ENCODE results near the gene TIGD3. TPM values are rescaled to one million over a fixed set of nuclear protein-coding genes. Genes with fewer than 3 reads are reported as not detected.

Gene TIGD3
- total and polyA plus RNA-seq, 2 of the 13 experiments (the other 11 are each of a cell fraction or from before 2014, with no cell fraction given), result 0.49 to 4.9 TPM

DNA sequence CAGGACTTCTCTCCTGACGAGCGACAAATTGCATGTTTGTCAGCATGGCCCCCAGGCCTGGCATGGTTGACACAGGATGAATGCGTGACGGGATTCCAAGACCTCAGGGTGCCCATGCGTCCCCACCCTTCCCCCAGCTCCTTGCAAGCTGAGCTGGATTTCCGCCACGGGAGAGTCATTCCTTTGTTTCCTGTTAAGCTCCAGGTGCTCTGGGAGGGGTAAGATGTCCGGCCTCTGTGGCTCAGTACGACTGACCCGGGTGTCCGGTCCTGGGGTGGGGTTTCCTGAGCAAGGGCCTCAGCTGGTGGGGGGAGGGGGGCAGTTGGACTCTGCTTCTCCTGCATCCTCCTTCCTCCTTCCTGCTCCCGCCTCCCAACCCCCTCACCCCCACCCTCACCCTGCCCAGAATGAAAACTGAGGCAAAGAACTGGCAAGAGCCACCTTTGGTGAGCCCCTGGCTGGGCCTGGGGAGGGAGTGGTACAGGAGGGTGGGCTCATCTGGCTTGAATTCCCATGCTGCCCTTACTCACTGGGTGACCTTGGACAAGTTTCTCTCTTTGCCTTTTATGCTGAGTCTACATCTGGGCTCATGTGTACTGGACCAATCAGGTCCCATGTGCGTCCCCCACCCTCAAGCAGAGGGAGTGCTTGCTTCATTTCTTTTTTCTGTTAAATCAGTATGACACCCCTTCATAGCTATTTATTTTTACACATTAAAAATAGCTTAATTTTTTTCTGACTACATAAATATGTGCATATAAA lies 37.3 kb upstream of the TIGD3 start (continued):
- TF ChIP-seq, protein P1, sequence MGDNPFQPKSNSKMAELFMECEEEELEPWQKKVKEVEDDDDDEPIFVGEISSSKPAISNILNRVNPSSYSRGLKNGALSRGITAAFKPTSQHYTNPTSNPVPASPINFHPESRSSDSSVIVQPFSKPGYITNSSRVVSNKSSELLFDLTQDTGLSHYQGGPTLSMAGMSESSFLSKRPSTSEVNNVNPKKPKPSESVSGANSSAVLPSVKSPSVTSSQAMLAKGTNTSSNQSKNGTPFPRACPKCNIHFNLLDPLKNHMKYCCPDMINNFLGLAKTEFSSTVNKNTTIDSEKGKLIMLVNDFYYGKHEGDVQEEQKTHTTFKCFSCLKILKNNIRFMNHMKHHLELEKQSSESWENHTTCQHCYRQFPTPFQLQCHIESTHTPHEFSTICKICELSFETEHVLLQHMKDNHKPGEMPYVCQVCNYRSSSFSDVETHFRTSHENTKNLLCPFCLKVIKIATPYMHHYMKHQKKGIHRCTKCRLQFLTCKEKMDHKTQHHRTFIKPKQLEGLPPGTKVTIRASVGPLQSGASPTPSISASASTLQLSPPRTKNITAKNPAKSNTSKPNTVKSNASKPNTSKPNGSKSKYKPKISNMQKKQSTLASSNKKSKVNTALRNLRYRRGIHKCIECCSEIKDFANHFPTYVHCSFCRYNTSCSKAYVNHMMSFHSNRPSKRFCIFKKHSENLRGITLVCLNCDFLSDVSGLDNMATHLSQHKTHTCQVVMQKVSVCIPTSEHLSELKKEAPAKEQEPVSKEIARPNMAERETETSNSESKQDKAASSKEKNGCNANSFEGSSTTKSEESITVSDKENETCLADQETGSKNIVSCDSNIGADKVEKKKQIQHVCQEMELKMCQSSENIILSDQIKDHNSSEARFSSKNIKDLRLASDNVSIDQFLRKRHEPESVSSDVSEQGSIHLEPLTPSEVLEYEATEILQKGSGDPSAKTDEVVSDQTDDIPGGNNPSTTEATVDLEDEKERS (CRISPR knock-in tag; IDR thresholded peaks at IDR 0.05), result no peak
- no peak for TF ChIP-seq SNRNP70 (IDR thresholded peaks at IDR 0.05; ENCODE audit: low read depth, low read length)
- no peak for TF ChIP-seq KDM5B (CRISPR knock-in tag; IDR thresholded peaks at IDR 0.05; ENCODE audit: borderline replicate concordance)
- no peak for TF ChIP-seq DNMT1 (CRISPR knock-in tag; IDR thresholded peaks at IDR 0.05)
- TF ChIP-seq ZNF644 (CRISPR knock-in tag; IDR thresholded peaks at IDR 0.05; ENCODE audit: low read depth), result no peak
- TF ChIP-seq ZNF780A (CRISPR knock-in tag; IDR thresholded peaks at IDR 0.05), result no peak
- no peak for TF ChIP-seq ZNF558 (CRISPR knock-in tag; IDR thresholded peaks at IDR 0.05; ENCODE audit: borderline replicate concordance)

DNA sequence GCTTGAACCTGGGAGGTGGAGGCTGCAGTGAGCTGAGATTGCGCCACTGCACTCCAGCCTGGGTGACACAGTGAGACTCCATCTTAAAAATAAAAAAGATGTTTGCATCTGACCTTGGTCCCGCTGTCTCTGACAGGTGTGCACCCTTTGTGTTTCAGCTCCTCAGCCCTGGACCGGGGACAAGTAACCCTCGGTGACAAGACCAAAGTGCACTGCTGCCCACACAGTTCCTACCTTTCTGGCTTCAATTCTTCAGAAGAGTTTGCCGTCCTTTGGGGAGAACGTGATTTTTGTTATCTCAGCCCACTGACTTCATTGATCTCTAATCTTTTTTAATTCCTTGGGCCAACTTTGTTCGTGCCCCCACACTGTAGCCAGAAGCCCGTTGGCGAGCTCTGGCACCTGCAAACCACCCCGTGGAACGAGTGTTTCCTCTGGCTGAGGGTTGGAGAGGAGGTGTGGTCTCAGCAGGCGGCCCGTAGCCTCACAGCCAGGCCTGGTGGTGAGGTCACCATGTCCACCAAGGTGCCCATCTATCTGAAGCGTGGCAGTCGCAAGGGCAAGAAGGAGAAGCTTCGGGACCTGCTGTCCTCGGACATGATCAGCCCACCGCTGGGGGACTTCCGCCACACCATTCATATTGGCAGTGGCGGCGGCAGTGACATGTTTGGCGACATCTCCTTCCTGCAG lies 34.0 kb upstream of the TIGD3 start:
- Histone ChIP-seq H3K27me3 (ENCODE audit: control insufficient read depth in 1 of 2, insufficient read depth in 2 of 2, low read length in 2 of 2) (no peaks in the 10 kb centered on the region), H4K20me1 (ENCODE audit: insufficient read depth, low read length) (peaks cover 20% of the 10 kb centered on the region; the same call in 1 of the 2 replicates), H3K4me1 (ENCODE audit: insufficient read depth, low read length) (peaks cover 26% of the 10 kb centered on the region), H2AFZ (ENCODE audit: low read length) (no peak overlapping the region), H3K79me2 (ENCODE audit: insufficient read depth, low read length) (peaks cover 29% of the 10 kb centered on the region), H3K9me3 (ENCODE audit: low read length) (no peaks in the 10 kb centered on the region), H3K9ac (ENCODE audit: insufficient read depth, low read depth, low read length) (no peak overlapping the region), H3K4me3 (replicated peaks in 1 of 3; ENCODE audit: insufficient read depth in 1 of 3, low read depth in 2 of 3, low read length in 3 of 3) (no peak overlapping the region), H3K36me3 (replicated peaks in 1 of 2; ENCODE audit: control insufficient read depth in 1 of 2, insufficient read depth in 2 of 2, low read length in 2 of 2) (peaks cover 7 to 24% of the 10 kb centered on the region in 2 experiments; a peak in 3 of 5 replicates), H3K27ac (ENCODE audit: extremely low read length, insufficient read depth, low read length) (no peak overlapping the region), H3K4me2 (ENCODE audit: low read depth, low read length) (no peak overlapping the region)
- ATAC-seq (no peak), FAIRE-seq (no peak), DNase-seq (ENCODE audit: low spot score) (no peak)
- CTCF ChIA-PET (ENCODE audit: low intra/inter-chr PET ratio, low total read pairs), result no interaction called here
- WGBS (ENCODE audit: low lambda C conversion rate), result 90% methylated on average over 17 of the region's 22 CpGs
- BruUV-seq (replicated peaks), result no TSS peak
- intact Hi-C loops (cut with micrococcal nuclease; ENCODE audit: unreplicated experiment), result no loop called here
- no peak for TF ChIP-seq SNAPC2 (CRISPR knock-in tag; IDR thresholded peaks at IDR 0.05)
- TF ChIP-seq ARHGAP35 (CRISPR knock-in tag; IDR thresholded peaks at IDR 0.05; ENCODE audit: borderline replicate concordance), result no peak
- TF ChIP-seq, protein P2, sequence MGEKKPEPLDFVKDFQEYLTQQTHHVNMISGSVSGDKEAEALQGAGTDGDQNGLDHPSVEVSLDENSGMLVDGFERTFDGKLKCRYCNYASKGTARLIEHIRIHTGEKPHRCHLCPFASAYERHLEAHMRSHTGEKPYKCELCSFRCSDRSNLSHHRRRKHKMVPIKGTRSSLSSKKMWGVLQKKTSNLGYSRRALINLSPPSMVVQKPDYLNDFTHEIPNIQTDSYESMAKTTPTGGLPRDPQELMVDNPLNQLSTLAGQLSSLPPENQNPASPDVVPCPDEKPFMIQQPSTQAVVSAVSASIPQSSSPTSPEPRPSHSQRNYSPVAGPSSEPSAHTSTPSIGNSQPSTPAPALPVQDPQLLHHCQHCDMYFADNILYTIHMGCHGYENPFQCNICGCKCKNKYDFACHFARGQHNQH (CRISPR knock-in tag; IDR thresholded peaks at IDR 0.05), result no peak
- no peak for TF ChIP-seq KLF9 (CRISPR knock-in tag; IDR thresholded peaks at IDR 0.05; ENCODE audit: low read depth)
- in situ Hi-C loops (cut with HindIII; ENCODE audit: extremely low pct_ligation_motif_present, low pct_unique_long_range_greater_than_20kb), result no loop called here
- POLR2A ChIA-PET, result interaction anchor here (1.3 kb wide), 1 partner anchor 10 kb away, joined by 3 read pairs; no protein-coding TSS in a partner anchor
